Endodermal cell (in vitro differentiated cells): ENCODE measurements around the gene NDUFS6. TPM values are rescaled to one million over a fixed set of nuclear protein-coding genes. Genes with fewer than 3 reads are reported as not detected.
"Not testable (repeated sequence)": the region's sequence is repeated elsewhere in the genome, so short reads cannot be mapped to it uniquely, and the experiment has no call there.

ENCODE experiments used
- DNase-seq: peaks from one replicate; pipeline ENCODE4 v3.0.0-alpha.2; 2017
- H3K27ac ChIP-seq: 2 replicates; pipeline ENCODE4 v1.5.1; 2013; ENCODE audit warnings: mild to moderate bottlenecking, low read depth, low read length, moderate library complexity
- H3K27me3 ChIP-seq: 2 replicates; pipeline ENCODE4 v1.6.1; 2013; ENCODE audit warnings: mild to moderate bottlenecking, low read length, moderate library complexity; ENCODE audit not compliant: insufficient read depth, control insufficient read depth, poor library complexity, severe bottlenecking
- H3K36me3 ChIP-seq: 2 replicates; pipeline ENCODE4 v1.7.0; 2013; ENCODE audit warnings: mild to moderate bottlenecking, low read length, moderate library complexity; ENCODE audit not compliant: control insufficient read depth, insufficient read depth
- H3K4me1 ChIP-seq: one replicate; pipeline ENCODE4 v1.7.0; 2013; ENCODE audit warnings: low read length; ENCODE audit not compliant: control insufficient read depth, insufficient read depth
- H3K4me3 ChIP-seq: 2 replicates; pipeline ENCODE4 v1.5.1; 2013; ENCODE audit warnings: mild to moderate bottlenecking, low read length, moderate library complexity
- H3K9ac ChIP-seq: 2 replicates; pipeline ENCODE4 v1.6.1; 2013; ENCODE audit warnings: mild to moderate bottlenecking, low read length, moderate library complexity; ENCODE audit not compliant: poor library complexity, severe bottlenecking; ENCODE audit errors: extremely low read depth
- H3K9me3 ChIP-seq: 2 replicates; pipeline ENCODE4 v1.6.1; 2013; ENCODE audit warnings: mild to moderate bottlenecking, low read length, moderate library complexity; ENCODE audit not compliant: control insufficient read depth
- H3K27ac Mint-ChIP-seq: 2 replicates; pipeline ENCODE4 v1.8.0; 2020; ENCODE audit warnings: mixed read lengths
- H3K27me3 Mint-ChIP-seq: 2 replicates; pipeline ENCODE4 v1.8.0; 2021; ENCODE audit warnings: mild to moderate bottlenecking, mixed read lengths; ENCODE audit not compliant: insufficient read depth
- H3K36me3 Mint-ChIP-seq: 2 replicates; pipeline ENCODE4 v1.8.0; 2020; ENCODE audit warnings: low read depth, mixed read lengths
- H3K4me1 Mint-ChIP-seq: 2 replicates; pipeline ENCODE4 v1.8.0; 2020; ENCODE audit warnings: mixed read lengths
- H3K4me3 Mint-ChIP-seq: 2 replicates; pipeline ENCODE4 v1.8.0; 2020; ENCODE audit warnings: mild to moderate bottlenecking, moderate library complexity, mixed read lengths
- H3K9me3 Mint-ChIP-seq: 2 replicates; pipeline ENCODE4 v1.8.0; 2020; ENCODE audit warnings: mild to moderate bottlenecking, mixed read lengths
- WGBS, 2 experiments: methylation state at CpG; one replicate each; pipeline versions ENCODE4 v1.1.5 to v1.1.7; 2013; ENCODE audit warnings: missing lambda C conversion rate in 2 of 2, mixed read lengths in 1 of 2; ENCODE audit not compliant: insufficient coverage in 1 of 2, insufficient read length in 1 of 2; 5-methylcytosine and 5-hydroxymethylcytosine counted together
- total RNA-seq, 2 donors: library from RNA; stranded (reverse); fragmentation: NEBNext Ultra II Directional in 1 of 2; extraction: Animal tissue kit (Norgen Biotek cat#: 25700) in 1 of 2; gene quantifications; 2 replicates in 1 of 2; 3 replicates in 1 of 2; pipeline ENCODE4 v1.2.1, GENCODE V29; 2021
- TF ChIP-seq, protein P1 (sequence below): fragments of 200-600 bp; sonication (generic); conservative IDR thresholded peaks from 2 replicates; pipeline ENCODE4 v1.5.0; 2021; ENCODE audit warnings: antibody characterized with exemption, mild to moderate bottlenecking

NDUFS6 gene
- total RNA-seq, 2 donors from 2014 or later = 47.9 to 65.2 TPM

DNA sequence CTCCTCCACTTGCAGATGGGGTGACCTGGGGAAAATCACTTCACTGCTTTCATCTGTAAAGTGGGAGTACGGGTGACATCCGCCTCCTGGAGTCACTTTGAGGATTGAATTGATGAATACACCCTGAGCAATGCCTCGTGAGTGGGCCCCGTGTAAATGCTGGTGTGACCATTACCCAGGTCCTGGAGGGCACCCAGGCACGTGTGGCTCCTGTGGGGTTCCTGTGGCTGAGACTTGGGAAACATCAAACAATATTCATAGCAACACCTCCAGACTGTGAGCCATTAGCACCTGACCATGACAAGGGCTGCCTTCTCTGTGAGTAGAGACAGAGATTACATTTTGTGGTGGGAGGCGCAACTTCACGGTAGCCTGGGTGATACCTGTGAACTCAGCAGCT lies 13.0 kb upstream of the NDUFS6 start:
- no peak overlapping the region for H3K27ac Mint-ChIP-seq
- TF ChIP-seq, protein P1, sequence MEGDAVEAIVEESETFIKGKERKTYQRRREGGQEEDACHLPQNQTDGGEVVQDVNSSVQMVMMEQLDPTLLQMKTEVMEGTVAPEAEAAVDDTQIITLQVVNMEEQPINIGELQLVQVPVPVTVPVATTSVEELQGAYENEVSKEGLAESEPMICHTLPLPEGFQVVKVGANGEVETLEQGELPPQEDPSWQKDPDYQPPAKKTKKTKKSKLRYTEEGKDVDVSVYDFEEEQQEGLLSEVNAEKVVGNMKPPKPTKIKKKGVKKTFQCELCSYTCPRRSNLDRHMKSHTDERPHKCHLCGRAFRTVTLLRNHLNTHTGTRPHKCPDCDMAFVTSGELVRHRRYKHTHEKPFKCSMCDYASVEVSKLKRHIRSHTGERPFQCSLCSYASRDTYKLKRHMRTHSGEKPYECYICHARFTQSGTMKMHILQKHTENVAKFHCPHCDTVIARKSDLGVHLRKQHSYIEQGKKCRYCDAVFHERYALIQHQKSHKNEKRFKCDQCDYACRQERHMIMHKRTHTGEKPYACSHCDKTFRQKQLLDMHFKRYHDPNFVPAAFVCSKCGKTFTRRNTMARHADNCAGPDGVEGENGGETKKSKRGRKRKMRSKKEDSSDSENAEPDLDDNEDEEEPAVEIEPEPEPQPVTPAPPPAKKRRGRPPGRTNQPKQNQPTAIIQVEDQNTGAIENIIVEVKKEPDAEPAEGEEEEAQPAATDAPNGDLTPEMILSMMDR = no peak
- Histone ChIP-seq H3K9ac (no peak overlapping the region), H3K27ac (no peak overlapping the region), H3K4me3 (no peak overlapping the region), H3K9me3 (no peaks in the 10 kb centered on the region), H3K36me3 (no peaks in the 10 kb centered on the region), H3K27me3 (no peaks in the 10 kb centered on the region), H3K4me1 (no peaks in the 10 kb centered on the region)
- H3K36me3 Mint-ChIP-seq = no peaks in the 10 kb centered on the region
- H3K4me3 Mint-ChIP-seq = no peak overlapping the region
- no peak for DNase-seq
- peaks cover 2% of the 10 kb centered on the region for H3K4me1 Mint-ChIP-seq
- H3K9me3 Mint-ChIP-seq = no peaks in the 10 kb centered on the region
- 89 to 90% methylated on average over 6 to 7 of the region's 7 CpGs for WGBS, 2 experiments
- H3K27me3 Mint-ChIP-seq = no peaks in the 10 kb centered on the region

DNA sequence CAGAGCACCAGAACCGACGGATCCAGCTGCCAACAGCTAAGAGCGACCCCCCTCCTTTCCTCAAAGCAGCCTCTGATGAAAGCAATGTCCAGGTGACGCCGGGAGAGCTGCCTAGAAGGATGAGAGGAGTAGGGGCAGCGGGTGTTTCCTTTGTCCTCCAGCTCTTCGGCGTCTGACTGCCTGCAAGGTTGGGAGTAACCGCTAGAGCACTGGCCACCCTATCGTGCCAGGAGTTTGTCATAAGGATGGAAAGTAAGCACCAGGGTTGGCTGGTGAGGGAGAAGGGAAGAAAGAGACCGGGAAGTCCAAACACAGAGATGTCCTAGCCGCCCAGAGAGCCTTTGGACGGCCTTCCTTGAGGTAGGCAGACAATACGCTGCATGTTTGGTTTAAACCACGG lies 12.4 kb upstream of the NDUFS6 start:
- Mint-ChIP-seq H3K4me3 (no peak overlapping the region), H3K36me3 (no peaks in the 10 kb centered on the region), H3K27ac (no peak overlapping the region), H3K9me3 (no peaks in the 10 kb centered on the region), H3K4me1 (peaks cover 2% of the 10 kb centered on the region), H3K27me3 (no peaks in the 10 kb centered on the region)
- TF ChIP-seq, protein P1 = no peak
- no peaks in the 10 kb centered on the region for H3K36me3 ChIP-seq
- H3K4me3 ChIP-seq = no peak overlapping the region
- H3K9ac ChIP-seq = no peak overlapping the region
- H3K9me3 ChIP-seq = no peaks in the 10 kb centered on the region
- no peak for DNase-seq
- H3K27ac ChIP-seq = no peak overlapping the region
- no peaks in the 10 kb centered on the region for H3K4me1 ChIP-seq
- H3K27me3 ChIP-seq = no peaks in the 10 kb centered on the region
- 90 to 95% methylated on average over 9 to 15 of the region's 15 CpGs for WGBS, 2 experiments

DNA sequence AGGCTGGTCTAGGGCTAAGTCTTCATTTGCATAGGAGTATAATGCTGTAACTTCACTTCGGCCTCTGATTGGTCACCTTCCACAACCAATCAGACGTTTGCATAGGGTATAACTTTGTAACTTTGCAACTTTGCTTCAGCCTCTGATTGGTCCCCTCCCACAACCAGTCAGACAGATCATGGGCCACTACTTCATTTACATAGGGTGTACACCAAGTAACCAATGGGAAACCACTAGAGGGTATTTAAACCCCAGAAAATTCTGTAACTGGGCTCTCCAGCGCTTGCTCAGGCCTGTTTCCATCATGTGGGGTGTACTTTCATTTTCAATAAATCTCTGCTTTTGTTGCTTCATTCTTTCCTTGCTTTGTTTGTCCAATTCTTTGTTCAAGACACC lies 11.8 kb upstream of the NDUFS6 start:
- H3K4me1 ChIP-seq, H3K4me3 Mint-ChIP-seq, H3K9ac ChIP-seq, H3K9me3 ChIP-seq, H3K9me3 Mint-ChIP-seq, H3K27me3 Mint-ChIP-seq, H3K4me3 ChIP-seq, H3K4me1 Mint-ChIP-seq, DNase-seq, H3K27ac ChIP-seq, H3K27me3 ChIP-seq, H3K36me3 Mint-ChIP-seq, H3K36me3 ChIP-seq, H3K27ac Mint-ChIP-seq: not testable (repeated sequence)
- 88 to 95% methylated on average over 2 to 3 of the region's 3 CpGs for WGBS, 2 experiments

DNA sequence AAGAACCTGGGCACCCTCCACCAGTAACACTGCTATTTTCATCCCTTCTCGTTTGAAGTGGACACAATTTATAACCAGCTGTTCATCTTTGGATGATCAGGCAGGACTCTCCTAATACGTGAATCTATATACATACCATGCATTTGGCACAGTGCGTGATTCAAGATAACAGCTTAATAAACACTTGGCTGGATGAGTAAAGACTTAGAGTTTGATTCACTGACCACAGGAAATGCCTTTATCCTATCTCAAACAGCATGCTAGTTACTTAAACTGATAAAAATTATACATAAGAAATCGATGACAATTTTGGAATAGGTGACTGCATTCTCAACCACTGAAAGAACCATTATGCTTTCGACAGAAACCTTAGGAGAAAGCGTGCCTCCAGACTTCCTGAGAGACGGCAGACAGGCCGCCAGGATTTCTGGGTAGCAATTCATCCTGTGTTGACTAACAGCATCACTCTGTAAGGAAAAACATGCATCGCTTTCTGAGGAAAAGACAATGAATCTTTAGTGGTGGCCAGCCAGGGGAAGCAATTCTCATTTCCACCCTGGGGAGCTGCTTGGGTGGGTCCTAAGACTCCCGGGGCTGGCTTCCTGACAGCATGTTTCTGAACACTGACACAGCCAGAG lies 11.3 kb upstream of the NDUFS6 start:
- Histone ChIP-seq H3K27me3 (no peaks in the 10 kb centered on the region), H3K9me3 (no peaks in the 10 kb centered on the region), H3K4me3 (no peak overlapping the region), H3K9ac (no peak overlapping the region), H3K36me3 (no peaks in the 10 kb centered on the region), H3K27ac (peak overlapping the region; percentile 16), H3K4me1 (no peaks in the 10 kb centered on the region)
- H3K27me3 Mint-ChIP-seq = no peaks in the 10 kb centered on the region
- no peaks in the 10 kb centered on the region for H3K36me3 Mint-ChIP-seq
- no peak overlapping the region for H3K4me3 Mint-ChIP-seq
- no peaks in the 10 kb centered on the region for H3K9me3 Mint-ChIP-seq
- H3K4me1 Mint-ChIP-seq = peaks cover 2% of the 10 kb centered on the region
- no peak overlapping the region for H3K27ac Mint-ChIP-seq
- 58 to 72% methylated on average over 8 to 10 of the region's 10 CpGs for WGBS, 2 experiments
- DNase-seq = no peak
- TF ChIP-seq, protein P1 = no peak
